Endothelial cell of umbilical vein (primary cell): Measurements from ENCODE around the gene KLC1. TPM values are rescaled to one million over a fixed set of nuclear protein-coding genes. Genes with fewer than 3 reads are reported as not detected.

Experiments used
- BruUV-seq: library from RNA; stranded (reverse); fragments of 400-500 nt; replicated peaks from 2 replicates; lab custom pipeline; 2021; lab: Mats Ljungman, UMichigan
- CTCF ChIA-PET: fragments of 300-600, 350-600 bp; sonication (Branson Sonifier 250); formaldehyde crosslinking; loops from one replicate; lab custom pipeline; 2021; ENCODE audit warnings: antibody characterized with exemption, inconsistent platforms; lab: Charles Lee
- POLR2A ChIA-PET: fragments of 300-600, 350-600 bp; sonication (Branson Sonifier 250); formaldehyde crosslinking; loops from one replicate; lab custom pipeline; 2021; ENCODE audit warnings: antibody characterized with exemption, inconsistent platforms; lab: Charles Lee
- DNase-seq: peaks from one replicate; pipeline ENCODE4 v3.0.0-alpha.2; 2011; ENCODE audit warnings: low read depth, low spot score
- FAIRE-seq: peaks from 2 replicates; lab custom pipeline; 2011; peaks lifted over from hg19 to GRCh38; lab: Jason Lieb, UNC
- H2AFZ ChIP-seq: 2 replicates; pipeline ENCODE4 v1.6.0; 2012; ENCODE audit warnings: low read depth, low read length, control low read depth, inconsistent platforms
- H3K27ac ChIP-seq: 2 replicates; pipeline ENCODE4 v1.5.1; 2011; ENCODE audit warnings: low read depth, mild to moderate bottlenecking, control low read depth, low read length, moderate library complexity; ENCODE audit not compliant: insufficient read depth
- H3K27me3 ChIP-seq, 2 experiments: 2 replicates each; pipeline versions ENCODE4 v1.6.0 to v1.6.1; 2011; ENCODE audit warnings: low read length in 2 of 2, mixed read lengths in 1 of 2; ENCODE audit not compliant: control insufficient read depth in 2 of 2, insufficient read depth in 2 of 2
- H3K36me3 ChIP-seq, 2 experiments: 2 replicates in 1 of 2; 3 replicates in 1 of 2; pipeline ENCODE4 v1.5.1; 2011; ENCODE audit warnings: low read length in 2 of 2, mild to moderate bottlenecking in 1 of 2, moderate library complexity in 1 of 2; ENCODE audit not compliant: control insufficient read depth in 2 of 2, insufficient read depth in 2 of 2; ENCODE audit errors: extremely low read depth in 1 of 2
- H3K4me1 ChIP-seq: 3 replicates; pipeline ENCODE4 v1.5.1; 2011; ENCODE audit warnings: mild to moderate bottlenecking, low read length; ENCODE audit not compliant: control insufficient read depth, insufficient read depth; ENCODE audit errors: extremely low read depth
- H3K4me2 ChIP-seq: 2 replicates; pipeline ENCODE4 v1.6.1; 2011; ENCODE audit warnings: low read length, control low read depth, mixed read lengths; ENCODE audit not compliant: insufficient read depth
- H3K4me3 ChIP-seq, 3 experiments: fragments of 200-600 bp in 1 of 3; sonication (generic), shearing (Covaris generic) in 1 of 3; replicated peaks in 1 of 3; 2 replicates each; pipeline ENCODE4 v1.5.1; 2011 to 2016; ENCODE audit warnings: control low read depth in 3 of 3, low read length in 3 of 3, mild to moderate bottlenecking in 2 of 3, inconsistent platforms in 1 of 3, low read depth in 1 of 3, moderate library complexity in 1 of 3; ENCODE audit not compliant: insufficient read depth in 1 of 3
- H3K79me2 ChIP-seq: 2 replicates; pipeline ENCODE4 v1.6.0; 2012; ENCODE audit warnings: low read length, inconsistent platforms; ENCODE audit not compliant: control insufficient read depth, insufficient read depth
- H3K9ac ChIP-seq: replicated peaks from 2 replicates; pipeline ENCODE3; 2011; ENCODE audit warnings: low read length, control low read depth; ENCODE audit not compliant: insufficient read depth; ENCODE audit errors: extremely low read depth
- H3K9me1 ChIP-seq: replicated peaks from 3 replicates; pipeline ENCODE4 v1.6.0; 2011; ENCODE audit warnings: mild to moderate bottlenecking, low read length; ENCODE audit not compliant: control insufficient read depth, insufficient read depth; ENCODE audit errors: extremely low read depth
- H3K9me3 ChIP-seq: replicated peaks from 2 replicates; pipeline ENCODE4 v1.5.1; 2012; ENCODE audit warnings: low read length, inconsistent platforms; ENCODE audit not compliant: control insufficient read depth, insufficient read depth
- H4K20me1 ChIP-seq: replicated peaks from 2 replicates; pipeline ENCODE3; 2011; ENCODE audit warnings: mild to moderate bottlenecking, low read length; ENCODE audit not compliant: control insufficient read depth, insufficient read depth; ENCODE audit errors: extremely low read depth
- EZH2 ChIP-seq: IDR thresholded peaks from 2 replicates; pipeline ENCODE4 v1.6.1; 2012; ENCODE audit warnings: borderline replicate concordance, low read depth, mild to moderate bottlenecking, moderate library complexity, low read length, inconsistent platforms; ENCODE audit not compliant: severe bottlenecking
- FOS ChIP-seq: IDR thresholded peaks from 2 replicates; pipeline ENCODE4 v1.6.1; 2011; ENCODE audit warnings: mild to moderate bottlenecking, low read length, moderate library complexity, borderline replicate concordance; ENCODE audit not compliant: insufficient read depth
- GATA2 ChIP-seq: IDR thresholded peaks from 2 replicates; pipeline ENCODE4 v1.7.0; 2011; ENCODE audit warnings: low read depth, mild to moderate bottlenecking, moderate library complexity, mixed read lengths, low read length; ENCODE audit not compliant: insufficient read length, insufficient read depth
- JUN ChIP-seq: IDR thresholded peaks from 2 replicates; pipeline ENCODE4 v1.6.1; 2011; ENCODE audit warnings: borderline replicate concordance, low read depth; ENCODE audit not compliant: insufficient read length, insufficient read depth
- MYC ChIP-seq: IDR thresholded peaks from one replicate; pipeline ENCODE4 v1.6.1; 2011; ENCODE audit warnings: mild to moderate bottlenecking, low read depth, low read length
- POLR2A ChIP-seq: IDR thresholded peaks from 2 replicates; pipeline ENCODE4 v1.6.1; 2012; ENCODE audit warnings: low read depth, mild to moderate bottlenecking, control low read depth, low read length
- POLR2AphosphoS5 ChIP-seq: IDR thresholded peaks from 2 replicates; pipeline ENCODE4 v1.6.1; 2012; ENCODE audit warnings: low read depth, mild to moderate bottlenecking, control low read depth, low read length, moderate library complexity; ENCODE audit not compliant: insufficient read depth
- dilution Hi-C: fragments of 300-500 bp; cut with MboI; formaldehyde crosslinking; loops from one replicate; pipeline ENCODE4 v1.15.0; 2019; ENCODE audit warnings: low sequenced_read_pairs; ENCODE audit not compliant: extremely low pct_ligation_motif_present
- intact Hi-C: fragments of 100-400 bp; cut with micrococcal nuclease; formaldehyde crosslinking; loops from one replicate; pipeline ENCODE4 v1.10.0; 2022
- polyA plus RNA-seq, 4 experiments: library from polyadenylated mRNA; depleted of rRNA in 3 of 4; stranded (reverse) in 3 of 4; unstranded in 1 of 4; fragments of >200 nt; gene quantifications; 2 replicates each; pipeline versions ENCODE4 v1.2.1 to v1.2.3, GENCODE V29; 2011 to 2012; ENCODE audit warnings: missing spikeins in 1 of 4
- total RNA-seq: library from RNA; stranded (reverse); gene quantifications from 2 replicates; pipeline ENCODE4 v1.2.3, GENCODE V29; 2021
- TF ChIP-seq, protein P1 (sequence below): IDR thresholded peaks from 2 replicates; pipeline ENCODE4 v1.6.1; 2011; ENCODE audit not compliant: insufficient read depth, insufficient read length
- TF ChIP-seq, protein P2 (sequence below), 2 donors: IDR thresholded peaks; 1 replicate in 1 of 2; 2 replicates in 1 of 2; pipeline ENCODE4 v1.5.1; 2011; ENCODE audit warnings: low read length in 2 of 2, mild to moderate bottlenecking in 2 of 2, moderate library complexity in 2 of 2, control low read depth in 1 of 2, inconsistent platforms in 1 of 2, low read depth in 1 of 2; ENCODE audit not compliant: insufficient read depth in 1 of 2; ENCODE audit errors: extremely low read depth in 1 of 2

KLC1 gene
- total and polyA plus RNA-seq, 2 donors (not counting 3 experiments of a cell fraction or from before 2014, with no cell fraction given): 124 to 233 TPM

DNA sequence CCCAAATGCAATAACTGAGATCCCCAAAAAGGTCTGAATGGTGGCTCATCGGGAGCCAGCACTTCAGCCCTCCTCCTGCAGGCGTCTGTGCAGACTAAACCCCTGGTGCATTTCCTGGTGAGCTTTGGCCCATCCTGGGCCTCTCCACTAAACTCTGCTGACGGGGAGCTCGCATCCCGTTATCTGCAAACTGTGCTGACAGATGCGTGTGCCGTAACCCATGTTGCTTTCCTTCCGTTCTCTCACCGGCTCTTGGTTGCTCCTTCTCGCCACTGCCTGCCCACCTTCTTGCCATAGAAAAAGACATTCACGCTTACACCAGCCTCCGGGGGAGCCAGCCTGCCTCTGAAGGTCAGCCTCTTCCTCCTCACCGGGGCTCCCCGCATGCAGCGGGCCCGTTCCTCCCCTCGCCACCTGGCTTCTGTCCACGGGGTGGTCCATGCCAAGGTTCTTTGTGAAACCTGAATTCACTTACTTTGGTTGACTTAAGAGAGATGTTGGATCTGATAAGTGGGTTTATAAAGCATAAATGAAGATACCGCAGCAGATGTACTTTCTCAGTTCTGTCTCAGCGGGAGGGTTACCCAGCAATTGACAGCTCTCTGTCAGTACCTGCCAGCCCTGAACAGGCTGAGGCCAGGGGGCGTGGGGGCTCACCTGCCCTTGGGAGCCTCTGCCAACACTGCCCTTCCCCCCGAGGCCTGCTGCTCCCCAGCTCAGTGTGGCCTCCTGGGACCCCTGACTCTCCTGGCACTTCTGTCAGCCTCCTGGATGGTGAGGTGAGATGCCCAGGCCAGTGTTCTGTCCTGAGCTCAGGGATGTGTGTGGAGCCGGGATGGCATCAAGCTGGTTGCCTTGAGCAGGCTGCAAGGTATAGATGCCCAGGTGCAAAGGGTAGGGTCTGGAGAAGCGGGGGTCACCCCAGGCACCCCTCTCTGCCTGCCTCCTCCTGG, 100.8 kb downstream of the KLC1 start:
- Histone ChIP-seq H3K9me3 (no peaks in the 10 kb centered on the region), H3K36me3 (peaks cover 0 to 35% of the 10 kb centered on the region in 2 experiments), H3K79me2 (peaks cover 16% of the 10 kb centered on the region), H3K9me1 (no peaks in the 10 kb centered on the region), H3K9ac (no peak overlapping the region), H3K4me2 (no peak overlapping the region), H3K27me3 (no peaks in the 10 kb centered on the region), H2AFZ (no peak overlapping the region), H4K20me1 (no peaks in the 10 kb centered on the region), H3K4me3 (no peak overlapping the region), H3K27ac (no peak overlapping the region), H3K4me1 (no peaks in the 10 kb centered on the region)
- no TSS peak for BruUV-seq
- no peak for TF ChIP-seq EZH2
- no peak for TF ChIP-seq FOS
- TF ChIP-seq, protein P1, sequence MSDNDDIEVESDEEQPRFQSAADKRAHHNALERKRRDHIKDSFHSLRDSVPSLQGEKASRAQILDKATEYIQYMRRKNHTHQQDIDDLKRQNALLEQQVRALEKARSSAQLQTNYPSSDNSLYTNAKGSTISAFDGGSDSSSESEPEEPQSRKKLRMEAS: no peak
- no peak for TF ChIP-seq POLR2A
- no peak for TF ChIP-seq GATA2
- TF ChIP-seq POLR2AphosphoS5: no peak
- no peak for TF ChIP-seq MYC
- no peak for TF ChIP-seq JUN
- TF ChIP-seq, protein P2, sequence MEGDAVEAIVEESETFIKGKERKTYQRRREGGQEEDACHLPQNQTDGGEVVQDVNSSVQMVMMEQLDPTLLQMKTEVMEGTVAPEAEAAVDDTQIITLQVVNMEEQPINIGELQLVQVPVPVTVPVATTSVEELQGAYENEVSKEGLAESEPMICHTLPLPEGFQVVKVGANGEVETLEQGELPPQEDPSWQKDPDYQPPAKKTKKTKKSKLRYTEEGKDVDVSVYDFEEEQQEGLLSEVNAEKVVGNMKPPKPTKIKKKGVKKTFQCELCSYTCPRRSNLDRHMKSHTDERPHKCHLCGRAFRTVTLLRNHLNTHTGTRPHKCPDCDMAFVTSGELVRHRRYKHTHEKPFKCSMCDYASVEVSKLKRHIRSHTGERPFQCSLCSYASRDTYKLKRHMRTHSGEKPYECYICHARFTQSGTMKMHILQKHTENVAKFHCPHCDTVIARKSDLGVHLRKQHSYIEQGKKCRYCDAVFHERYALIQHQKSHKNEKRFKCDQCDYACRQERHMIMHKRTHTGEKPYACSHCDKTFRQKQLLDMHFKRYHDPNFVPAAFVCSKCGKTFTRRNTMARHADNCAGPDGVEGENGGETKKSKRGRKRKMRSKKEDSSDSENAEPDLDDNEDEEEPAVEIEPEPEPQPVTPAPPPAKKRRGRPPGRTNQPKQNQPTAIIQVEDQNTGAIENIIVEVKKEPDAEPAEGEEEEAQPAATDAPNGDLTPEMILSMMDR (IDR thresholded peaks at IDR 0.05; ENCODE audit: extremely low read depth in 1 of 2, insufficient read depth in 1 of 2, low read depth in 1 of 2, low read length in 2 of 2): no peak
- POLR2A ChIA-PET: no interaction called here
- intact Hi-C loops (no loop called here), dilution Hi-C loops (no loop called here)
- CTCF ChIA-PET: interaction anchor here (0.8 kb wide), 1 partner anchor 180 kb away, joined by 3 read pairs; no protein-coding TSS in a partner anchor
- DNase-seq (no peak), FAIRE-seq (no peak)
